Stimulated activated CD8-positive, alpha-beta memory T cell treated with anti-CD3 and anti-CD28 coated beads, Interleukin-12 subunit alpha, Interleukin-12 subunit beta, amount 100 ng/mL, for 24 hours (primary cell): ENCODE data around the gene DIO3.
"Not testable (repeated sequence)": the region's sequence is repeated elsewhere in the genome, so short reads cannot be mapped to it uniquely, and the experiment has no call there.

Experiments
- DNase-seq: peaks from one replicate; pipeline ENCODE4 v3.0.0-alpha.2; 2020; ENCODE audit errors: extremely low read depth

DIO3 gene

DNA sequence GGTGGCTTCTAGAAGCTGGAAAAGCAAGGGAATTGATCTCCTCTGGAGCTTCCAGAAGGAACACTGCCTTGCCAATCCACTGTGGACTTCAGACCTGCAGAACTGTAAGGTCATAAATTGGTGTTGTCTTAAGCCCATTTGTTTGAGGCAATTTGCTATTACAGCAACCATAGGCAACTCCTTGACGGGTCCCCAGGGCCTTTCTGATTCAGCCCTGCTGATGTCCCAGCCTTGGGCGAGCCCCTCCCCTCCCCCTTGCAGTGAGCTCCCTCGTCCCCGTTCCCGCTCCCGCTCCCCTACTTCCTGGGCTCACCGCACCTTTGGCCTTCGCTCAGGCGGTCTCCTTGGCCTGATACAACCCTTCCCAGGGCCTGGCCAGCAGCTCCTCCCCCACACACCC is 18.9 kb upstream of the DIO3 start:
- no peak for DNase-seq

- no peak for DNase-seq
These were observed 17.5 kb upstream of the DIO3 start for GRCh38 chr14:101543814-101544213.

DNA sequence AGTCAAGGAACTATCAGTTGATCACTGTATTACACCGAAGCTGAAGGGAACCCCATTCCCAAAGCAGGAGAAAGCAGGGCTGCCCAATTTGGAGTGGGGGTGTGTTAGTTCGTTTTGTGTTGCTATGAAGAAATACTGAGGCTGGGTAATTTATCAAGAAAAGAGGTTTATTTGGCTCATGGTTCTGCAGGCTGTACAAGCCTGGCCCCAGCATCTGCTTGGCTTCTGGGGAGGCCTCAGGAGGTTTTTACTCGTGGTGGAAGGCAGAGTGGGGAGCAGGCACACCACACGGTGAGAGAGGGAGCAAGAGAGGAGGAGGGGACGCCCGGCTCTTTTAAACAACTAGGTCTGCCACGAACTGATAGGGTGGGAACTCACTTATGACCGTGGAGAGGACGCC is 16.7 kb upstream of the DIO3 start:
- no peak for DNase-seq

GRCh38 chr14:101546706-101547105 is 14.6 kb upstream of the DIO3 start:
- DNase-seq: no peak

- DNase-seq: no peak
These were observed 14.1 kb upstream of the DIO3 start for GRCh38 chr14:101547107-101547738.

DNA sequence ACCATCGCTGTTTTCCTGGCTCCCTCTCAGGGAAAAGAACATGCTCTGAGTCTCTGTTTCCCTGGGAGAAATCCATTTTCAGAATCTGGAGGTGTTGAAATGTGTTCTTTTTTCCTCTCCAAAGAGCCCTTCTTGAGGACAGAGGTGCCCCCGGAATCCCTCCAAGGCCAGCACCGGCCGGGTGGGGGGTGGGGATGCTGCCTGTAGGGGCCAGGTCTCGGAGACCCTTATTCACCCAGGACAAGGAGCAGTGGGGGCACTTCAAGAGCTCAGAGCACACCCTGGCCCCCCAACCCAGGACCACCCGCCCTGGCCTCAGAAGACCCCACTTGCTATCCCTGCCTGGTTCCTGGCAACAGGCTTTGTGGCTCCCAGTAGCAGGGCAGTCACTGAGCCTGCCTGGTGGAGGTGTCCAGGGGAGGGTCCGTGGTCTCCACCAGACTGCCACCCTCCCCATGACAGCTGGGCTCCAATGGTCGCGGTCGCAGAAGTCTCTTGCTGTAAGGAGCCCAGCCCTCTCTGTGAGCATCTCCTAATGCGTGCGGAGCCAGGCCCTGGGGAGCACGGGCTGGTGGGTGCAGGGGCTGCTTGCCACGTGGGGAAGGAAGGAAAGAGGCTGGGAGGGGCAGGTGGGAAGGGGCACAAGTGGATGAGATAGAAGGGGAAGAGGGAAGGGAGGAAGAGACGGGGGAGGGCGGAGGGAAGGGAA is 13.2 kb upstream of the DIO3 start:
- DNase-seq: no peak

DNA sequence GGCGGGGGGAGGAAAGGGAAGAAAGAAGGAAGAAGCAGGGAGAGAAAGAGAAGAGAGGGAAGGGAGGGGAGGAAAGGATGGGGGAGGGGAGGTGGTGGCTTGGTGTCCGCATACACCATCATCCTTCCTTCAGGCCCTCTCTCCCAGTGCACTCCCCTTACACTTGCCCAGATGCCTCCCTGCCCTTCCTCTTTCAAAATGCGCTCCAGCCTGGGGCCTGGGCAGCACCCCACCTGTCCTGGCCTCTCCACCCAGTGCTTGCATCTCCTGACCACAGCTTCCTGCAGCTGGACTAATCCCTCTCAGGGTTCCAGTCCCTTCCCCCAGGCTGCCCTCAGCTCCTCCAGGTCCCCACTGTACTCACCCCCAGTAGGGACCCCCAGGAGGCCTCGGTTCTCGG is 12.6 kb upstream of the DIO3 start:
- no peak for DNase-seq

DNA sequence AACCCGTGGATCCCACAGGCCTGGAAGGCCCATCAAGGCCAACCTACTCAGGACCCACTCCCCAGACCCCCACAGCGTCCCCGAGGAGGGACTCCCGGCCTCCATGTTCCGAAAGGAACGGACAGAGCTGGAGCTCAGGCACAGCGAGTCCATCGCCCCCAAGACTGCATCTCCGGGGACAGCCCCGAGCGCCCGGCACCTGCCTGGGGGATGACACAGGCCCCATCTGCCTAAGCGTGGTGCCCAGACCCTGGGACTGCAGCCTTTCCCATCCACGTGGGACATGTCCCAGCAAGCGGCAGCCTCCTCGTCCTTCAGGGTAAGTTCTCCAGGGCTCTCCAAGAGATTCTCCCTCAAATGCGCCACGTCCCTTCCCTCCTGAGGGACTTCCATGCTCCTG is 12.1 kb upstream of the DIO3 start:
- DNase-seq: no peak

DNA sequence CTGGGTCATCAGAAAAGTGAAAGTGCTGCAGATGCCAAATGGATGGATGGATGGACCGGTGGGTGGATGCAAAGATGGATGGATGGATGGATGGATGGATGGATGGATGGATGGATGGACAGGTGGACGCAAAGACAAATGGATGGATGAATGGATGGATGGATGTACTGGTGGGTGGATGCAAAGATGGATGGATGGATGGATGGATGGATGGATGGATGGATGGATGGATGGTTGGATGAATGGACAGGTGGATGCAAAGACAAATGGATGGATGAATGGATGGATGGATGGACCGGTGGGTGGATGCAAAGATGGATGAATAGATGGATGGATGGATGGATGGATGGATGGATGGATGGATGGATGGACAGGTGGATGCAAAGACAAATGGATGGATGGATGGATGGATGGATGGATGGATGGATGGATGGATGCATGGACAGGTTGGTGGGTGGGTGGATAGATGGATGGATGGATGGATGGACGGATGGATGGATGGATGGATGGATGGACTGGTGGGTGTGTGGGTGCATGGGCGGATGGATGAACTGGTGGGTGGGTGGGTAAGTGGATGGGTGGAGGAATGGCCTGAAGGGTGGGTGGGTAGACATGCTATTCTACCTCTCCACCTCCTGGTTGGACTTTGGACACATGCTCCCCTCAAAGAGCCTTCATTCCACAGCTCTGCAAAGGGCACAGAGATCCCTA is 10.9 kb upstream of the DIO3 start:
- DNase-seq: not testable (repeated sequence)

GRCh38 chr14:101551729-101552595 is 9.3 kb upstream of the DIO3 start:
- DNase-seq: no peak

GRCh38 chr14:101552786-101553231 is 8.5 kb upstream of the DIO3 start:
- DNase-seq: no peak

GRCh38 chr14:101553393-101553792 is 7.9 kb upstream of the DIO3 start:
- DNase-seq: no peak

GRCh38 chr14:101553931-101554330 is 7.4 kb upstream of the DIO3 start:
- DNase-seq: no peak

GRCh38 chr14:101554991-101555668 is 6.2 kb upstream of the DIO3 start:
- DNase-seq: no peak

DNA sequence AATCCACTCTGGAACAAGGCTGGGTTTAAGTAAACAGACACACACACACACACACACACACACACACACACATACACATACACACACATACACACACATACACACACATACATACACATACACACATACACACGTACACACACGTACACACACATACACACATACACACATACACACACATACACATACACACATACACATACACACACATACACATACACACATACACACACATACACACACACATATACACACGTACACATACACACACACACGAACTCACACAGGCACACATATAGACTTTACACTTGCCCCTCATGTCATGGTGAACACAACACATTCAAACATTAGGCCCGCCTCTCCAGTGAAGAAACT is 5.6 kb upstream of the DIO3 start:
- DNase-seq: not testable (repeated sequence)

- DNase-seq: no peak
These were observed 5.2 kb upstream of the DIO3 start for GRCh38 chr14:101556131-101556530.

GRCh38 chr14:101556566-101557320 is 4.6 kb upstream of the DIO3 start:
- DNase-seq: no peak

- DNase-seq: no peak
These were observed 4.0 kb upstream of the DIO3 start for GRCh38 chr14:101557321-101557695.

- no peak for DNase-seq
These were observed 3.2 kb upstream of the DIO3 start for GRCh38 chr14:101557811-101558738.
